GM19467 (cell line): ENCODE results near the gene IL31RA.
"Not testable (repeated sequence)": the region's sequence is repeated elsewhere in the genome, so short reads cannot be mapped to it uniquely, and the experiment has no call there.

Source experiments
- ATAC-seq: cut with Tn5 transposase; IDR thresholded peaks from one replicate; pipeline ENCODE4 v1.9.1; 2021; ENCODE audit warnings: mild to moderate bottlenecking, moderate library complexity; ENCODE audit not compliant: unreplicated experiment

The IL31RA gene

DNA sequence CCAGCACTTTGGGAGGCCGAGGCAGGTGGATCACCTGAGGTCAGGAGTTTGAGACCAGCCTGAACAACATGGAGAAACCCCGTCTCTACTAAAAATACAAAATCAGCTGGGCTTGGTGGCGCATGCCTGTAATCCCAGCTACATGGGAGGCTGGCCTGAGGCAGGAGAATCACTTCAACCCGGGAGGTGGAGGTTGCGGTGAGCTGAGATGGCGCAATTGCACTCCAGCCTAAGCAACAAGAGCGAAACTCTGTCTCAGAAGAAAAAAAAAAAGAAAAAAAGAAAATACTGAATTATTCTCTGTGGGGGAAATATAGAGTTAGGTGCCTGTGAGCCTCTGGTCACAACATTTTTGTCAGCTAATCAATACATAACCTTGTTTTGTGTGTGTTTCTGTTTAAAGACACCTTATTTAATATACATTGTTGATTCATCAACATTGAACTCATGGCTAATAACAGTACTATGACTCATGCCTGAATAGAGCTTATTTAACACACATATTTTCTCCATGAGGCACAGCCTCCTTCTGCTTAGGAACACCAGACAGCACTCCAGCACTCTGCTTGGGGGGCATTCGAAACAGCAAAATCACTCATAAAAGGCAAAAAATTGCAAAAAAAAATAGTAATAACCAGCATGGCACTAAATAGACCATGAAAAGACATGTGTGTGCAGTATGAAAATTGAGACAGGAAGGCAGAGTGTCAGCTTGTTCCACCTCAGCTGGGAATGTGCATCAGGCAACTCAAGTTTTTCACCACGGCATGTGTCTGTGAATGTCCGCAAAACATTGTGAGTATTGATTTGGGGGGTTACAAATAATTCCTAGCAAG, at the start of gene IL31RA:
IL31RA (plus strand) TSS at position 519 of the 836 bp plus-strand sequence; CDS start at position 733, 214 bp downstream.
- no peak for ATAC-seq

- not testable (repeated sequence) for ATAC-seq
Measured at GRCh38 chr5:55808814-55809213, 42.3 kb upstream of the IL31RA start.

DNA sequence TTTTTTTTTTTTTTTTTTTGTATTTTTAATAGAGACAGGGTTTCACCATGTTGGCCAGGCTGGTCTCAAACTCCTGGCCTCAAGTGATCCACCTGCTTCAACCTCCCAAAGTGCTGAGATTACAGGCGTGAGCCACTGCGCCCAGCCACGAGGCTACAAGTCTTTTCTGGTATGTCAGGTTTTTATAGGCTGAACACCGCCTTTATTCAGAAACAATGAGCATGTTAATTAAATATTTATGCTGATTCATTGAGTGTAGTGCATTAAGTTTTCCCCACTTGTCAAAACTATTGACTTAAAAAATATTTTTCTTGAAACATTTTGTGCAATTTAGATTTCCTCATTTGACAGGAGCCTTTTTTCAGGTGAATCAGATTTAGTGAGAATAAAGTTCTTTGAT, 35.2 kb upstream of the IL31RA start:
- not testable (repeated sequence) for ATAC-seq

DNA sequence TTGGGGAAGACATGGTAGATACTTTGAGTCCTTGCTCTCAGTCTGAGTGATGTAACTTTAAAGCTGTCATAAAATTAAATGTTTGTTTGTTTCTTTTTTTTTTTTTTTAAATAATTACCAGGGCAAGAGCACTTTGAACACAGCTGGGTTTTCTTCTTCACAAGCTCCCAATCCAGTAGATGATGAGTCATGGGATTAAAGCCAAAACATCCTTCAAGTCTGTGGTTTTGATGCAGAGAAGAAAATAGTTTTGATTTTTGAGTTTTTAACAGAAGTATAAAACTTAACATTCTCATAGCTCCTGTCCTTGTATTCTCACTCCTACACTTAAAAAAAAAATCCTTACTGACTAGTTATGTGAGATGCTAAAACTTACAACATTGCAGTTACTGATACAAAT, 34.8 kb upstream of the IL31RA start:
- no peak for ATAC-seq

DNA sequence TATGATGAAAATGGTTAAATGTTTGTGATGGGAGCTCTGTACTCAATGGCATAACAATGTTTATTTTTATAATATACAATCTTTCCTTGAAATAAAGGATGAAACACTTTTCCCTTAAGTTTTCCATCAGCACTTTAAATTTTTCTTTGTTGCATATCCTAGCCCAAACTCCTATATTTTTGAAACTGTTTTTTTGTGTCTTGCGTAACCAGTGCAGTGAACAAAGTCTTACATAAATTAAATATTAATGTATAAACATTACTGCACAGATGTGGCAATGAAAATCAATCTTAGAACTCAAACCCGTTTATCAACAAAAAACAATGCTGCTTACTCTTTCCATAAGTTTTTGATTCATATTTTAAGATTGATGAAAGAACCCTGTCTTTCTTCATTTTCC, 34.1 kb upstream of the IL31RA start:
- no peak for ATAC-seq

- no peak for ATAC-seq
Measured at GRCh38 chr5:55820488-55820887, 30.7 kb upstream of the IL31RA start.

DNA sequence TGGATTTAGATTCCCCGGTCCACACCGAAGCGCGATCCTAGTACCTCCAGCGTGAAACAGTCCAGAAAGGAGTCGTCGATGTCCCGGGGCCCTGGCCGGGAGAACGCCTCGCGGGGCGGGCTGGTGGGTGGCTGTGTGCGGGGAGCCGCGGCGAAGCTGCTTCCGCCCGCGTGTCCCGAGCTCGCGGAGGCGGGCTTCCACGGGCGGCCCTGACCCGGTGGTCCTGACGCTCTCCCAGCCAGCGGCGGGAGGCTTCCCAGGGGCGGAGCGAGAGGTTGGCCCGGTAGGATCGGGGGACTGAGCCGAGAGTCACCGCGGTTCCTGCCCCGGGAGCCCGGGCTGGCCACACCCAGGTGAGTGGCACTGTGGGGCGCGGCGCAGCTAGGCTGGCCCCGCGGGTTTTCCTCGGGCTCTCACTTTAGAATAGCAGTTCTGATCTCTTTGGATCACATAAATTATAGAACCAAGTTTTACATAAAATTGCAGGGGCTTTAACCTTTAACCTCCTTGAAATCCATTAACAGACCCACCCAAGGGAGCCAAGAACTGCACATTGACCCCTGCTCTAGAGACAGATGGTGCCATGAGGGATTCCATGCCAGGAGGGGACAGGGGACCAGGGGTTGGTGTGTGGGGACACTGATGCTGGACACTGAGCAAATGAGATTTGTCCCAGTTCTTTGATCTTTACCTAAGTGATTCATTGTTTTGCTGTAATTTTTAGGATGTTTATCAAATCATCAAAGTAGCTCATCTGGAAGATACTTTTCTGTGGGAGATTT, 29.2 kb upstream of the IL31RA start:
- ATAC-seq = no peak

DNA sequence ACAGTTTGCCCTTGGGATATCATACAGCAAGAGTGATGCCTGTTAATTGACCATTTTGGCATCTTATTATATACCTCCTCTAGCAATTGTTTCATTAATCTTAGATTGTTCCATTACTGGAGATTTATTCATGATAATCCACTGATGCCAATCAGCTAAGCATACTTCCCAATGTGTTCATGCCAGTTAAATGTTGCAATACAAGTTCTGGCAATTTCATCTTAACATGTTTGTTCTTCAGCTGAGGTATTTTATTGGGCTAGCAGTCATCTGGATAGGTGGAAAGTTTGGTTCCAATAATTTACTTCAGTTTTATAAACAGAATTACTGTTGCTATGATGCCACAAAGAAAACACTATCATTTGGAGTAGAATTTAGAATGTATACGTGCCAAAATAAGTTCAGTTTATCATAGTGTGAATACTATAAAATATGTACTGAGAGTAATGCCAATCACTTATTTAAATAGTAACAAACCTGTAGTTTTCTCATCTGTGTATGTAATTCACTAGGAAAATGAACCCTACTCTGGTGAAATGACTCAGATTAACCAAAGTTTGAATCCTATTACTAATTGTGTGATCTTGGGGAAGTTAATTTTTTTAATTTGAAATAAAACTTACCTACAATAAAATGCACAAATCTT, 27.9 kb upstream of the IL31RA start:
- ATAC-seq = no peak

DNA sequence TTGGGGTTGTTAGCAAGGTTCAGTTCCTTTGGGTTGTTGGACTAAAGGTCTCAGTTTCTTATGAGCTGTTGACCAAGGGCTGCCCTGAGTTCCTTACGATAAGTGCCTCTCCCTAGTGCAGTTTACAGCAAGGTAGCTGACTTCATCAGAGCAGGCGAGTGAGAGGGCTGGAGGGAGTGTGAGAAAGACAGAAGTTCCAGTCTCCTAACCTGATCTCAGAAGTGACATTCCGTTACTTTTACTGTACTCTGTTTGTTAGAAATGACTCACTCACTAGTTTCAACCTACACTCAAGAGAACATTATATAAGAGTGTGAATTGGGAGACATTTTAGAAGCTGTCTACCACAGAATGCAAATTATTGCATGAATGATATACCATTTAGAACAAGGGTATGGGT, 21.2 kb upstream of the IL31RA start:
- ATAC-seq = no peak

DNA sequence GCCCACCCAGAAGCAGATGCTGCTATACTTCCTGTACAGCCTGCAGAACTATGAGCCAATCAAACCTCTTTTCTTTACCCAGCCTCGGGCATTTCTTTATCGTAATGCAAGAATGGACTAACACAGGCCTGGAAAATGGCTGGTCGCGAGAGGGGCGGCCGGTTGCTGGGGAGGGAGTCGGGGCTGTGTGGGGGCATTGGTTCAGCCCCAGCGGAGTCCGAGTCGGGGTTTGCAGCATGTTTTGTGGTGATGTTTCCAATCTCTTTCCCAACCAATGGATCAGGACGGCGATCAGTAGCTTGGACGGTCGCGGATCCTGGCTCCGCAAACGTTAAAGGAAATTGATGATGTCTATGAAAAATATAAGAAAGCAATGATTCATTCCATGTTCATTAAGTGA, 18.7 kb upstream of the IL31RA start:
- ATAC-seq = no peak

DNA sequence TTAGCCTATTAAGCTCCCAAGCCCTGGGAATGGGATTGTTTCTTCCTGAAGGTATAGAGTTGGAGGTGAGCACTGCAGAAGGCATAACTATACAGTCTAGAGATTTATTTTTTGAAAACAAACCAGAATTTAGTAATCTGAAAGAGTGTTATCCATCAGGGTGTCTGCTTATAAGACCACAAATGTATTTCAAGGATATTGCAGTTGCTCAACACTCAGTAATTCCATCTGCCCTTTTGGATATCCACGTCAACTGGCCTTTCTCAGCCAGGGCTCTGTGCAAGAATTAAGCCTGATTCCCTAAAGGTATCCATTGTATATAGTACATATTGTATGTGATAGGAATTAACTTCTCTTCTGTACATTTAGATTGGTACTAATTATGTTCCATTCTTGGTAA, 15.0 kb upstream of the IL31RA start:
- no peak for ATAC-seq

- no peak for ATAC-seq
Measured at GRCh38 chr5:55841976-55842375, 9.2 kb upstream of the IL31RA start.

DNA sequence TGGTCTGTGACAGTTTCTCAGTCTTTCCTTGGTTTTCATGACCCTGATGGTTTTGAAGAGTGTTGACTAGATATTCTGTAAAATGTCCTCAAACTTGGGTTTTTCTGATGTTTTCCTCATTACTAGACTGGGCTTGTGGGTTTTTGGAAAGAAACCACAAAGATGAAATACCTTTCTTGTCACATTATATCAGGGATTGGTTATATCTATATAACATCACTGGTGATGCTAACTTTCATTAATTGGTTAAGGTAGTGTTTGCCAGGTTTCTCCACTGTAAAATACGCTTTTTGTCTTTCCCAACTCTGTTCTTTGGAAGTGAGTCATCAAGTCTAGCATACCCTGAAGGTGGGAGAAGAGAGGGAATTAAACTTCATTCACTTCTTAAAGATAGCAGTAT, 3.3 kb upstream of the IL31RA start:
- ATAC-seq = no peak

- ATAC-seq = no peak
Measured at GRCh38 chr5:55848783-55849182, 2.4 kb upstream of the IL31RA start.

DNA sequence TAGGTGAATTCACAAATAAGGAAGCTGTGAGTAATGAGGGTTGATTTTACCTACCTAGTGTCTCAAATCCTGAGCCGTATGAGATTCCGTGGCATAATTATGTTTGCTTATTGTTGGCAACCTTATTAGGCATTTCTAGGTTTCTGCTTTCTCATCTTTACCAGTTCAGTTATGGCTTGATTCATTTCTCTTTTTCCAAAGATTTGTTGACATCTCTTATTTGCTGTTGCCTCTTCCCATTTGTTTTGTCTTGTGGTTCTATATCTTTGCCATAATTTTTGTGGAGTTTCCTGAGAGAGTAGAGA, 470 bp downstream of the IL31RA start:
- no peak for ATAC-seq

DNA sequence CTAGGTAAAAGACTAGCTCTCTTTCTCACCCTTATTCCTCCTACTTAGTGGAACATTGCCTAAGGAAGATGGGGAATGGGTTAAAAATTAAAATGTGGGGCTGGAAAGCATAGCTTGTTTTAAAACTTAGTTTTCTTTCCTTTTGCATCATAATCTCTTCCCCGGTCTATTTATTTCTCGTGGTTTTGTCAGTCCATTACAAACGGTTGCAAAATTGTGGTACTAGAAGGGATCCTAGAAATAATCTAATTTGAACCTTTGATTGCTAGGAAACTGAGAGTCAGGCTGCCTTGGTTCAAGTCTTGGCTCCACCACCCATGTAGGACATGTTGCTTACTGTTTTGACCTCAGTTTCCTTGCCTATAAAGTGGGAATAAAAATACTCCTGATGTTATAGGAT, 1.3 kb downstream of the IL31RA start:
- ATAC-seq = no peak

DNA sequence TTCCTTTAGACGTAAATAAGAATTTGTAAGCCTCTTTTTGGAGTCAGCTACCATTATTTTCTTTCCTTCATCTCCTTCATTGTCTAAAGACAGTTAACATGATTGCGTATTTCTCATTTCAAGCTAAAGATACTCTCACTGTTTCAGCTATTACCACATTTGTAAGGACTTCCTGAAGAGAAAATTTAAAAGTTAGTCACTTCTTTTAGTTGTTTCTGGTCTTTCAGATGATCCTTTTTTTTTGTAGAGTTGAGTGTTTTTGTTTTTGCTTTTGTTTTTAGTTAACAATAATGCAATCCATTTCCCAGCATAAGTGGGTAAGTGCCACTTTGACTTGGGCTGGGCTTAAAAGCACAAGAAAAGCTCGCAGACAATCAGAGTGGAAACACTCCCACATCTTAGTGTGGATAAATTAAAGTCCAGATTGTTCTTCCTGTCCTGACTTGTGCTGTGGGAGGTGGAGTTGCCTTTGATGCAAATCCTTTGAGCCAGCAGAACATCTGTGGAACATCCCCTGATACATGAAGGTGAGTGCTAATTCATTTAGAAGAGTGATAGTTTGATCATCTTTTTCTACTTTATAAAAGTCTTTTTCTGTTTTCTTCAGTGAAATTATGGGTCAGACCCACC, 2.0 kb downstream of the IL31RA start:
- ATAC-seq = no peak

DNA sequence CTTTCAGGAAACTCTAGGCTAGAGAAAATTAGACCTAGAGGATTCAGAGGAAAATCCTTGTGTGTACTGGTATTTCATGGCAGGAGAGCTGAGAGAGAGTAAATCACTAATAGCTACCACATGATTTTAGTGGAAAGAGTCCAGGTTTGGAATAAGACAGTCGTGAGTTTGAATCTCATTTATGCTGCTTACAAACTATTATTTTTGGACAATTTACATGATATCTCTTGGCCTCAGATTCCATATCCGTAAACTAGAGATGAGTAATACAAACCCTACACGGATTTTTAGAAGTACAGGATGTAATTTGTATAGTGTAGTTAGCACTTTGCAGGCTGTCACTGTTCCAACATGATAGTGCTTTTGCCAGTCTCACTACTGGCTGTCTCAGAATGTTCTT, 2.7 kb downstream of the IL31RA start:
- ATAC-seq = no peak

- ATAC-seq = no peak
Measured at GRCh38 chr5:55855509-55855908, 4.4 kb downstream of the IL31RA start.

DNA sequence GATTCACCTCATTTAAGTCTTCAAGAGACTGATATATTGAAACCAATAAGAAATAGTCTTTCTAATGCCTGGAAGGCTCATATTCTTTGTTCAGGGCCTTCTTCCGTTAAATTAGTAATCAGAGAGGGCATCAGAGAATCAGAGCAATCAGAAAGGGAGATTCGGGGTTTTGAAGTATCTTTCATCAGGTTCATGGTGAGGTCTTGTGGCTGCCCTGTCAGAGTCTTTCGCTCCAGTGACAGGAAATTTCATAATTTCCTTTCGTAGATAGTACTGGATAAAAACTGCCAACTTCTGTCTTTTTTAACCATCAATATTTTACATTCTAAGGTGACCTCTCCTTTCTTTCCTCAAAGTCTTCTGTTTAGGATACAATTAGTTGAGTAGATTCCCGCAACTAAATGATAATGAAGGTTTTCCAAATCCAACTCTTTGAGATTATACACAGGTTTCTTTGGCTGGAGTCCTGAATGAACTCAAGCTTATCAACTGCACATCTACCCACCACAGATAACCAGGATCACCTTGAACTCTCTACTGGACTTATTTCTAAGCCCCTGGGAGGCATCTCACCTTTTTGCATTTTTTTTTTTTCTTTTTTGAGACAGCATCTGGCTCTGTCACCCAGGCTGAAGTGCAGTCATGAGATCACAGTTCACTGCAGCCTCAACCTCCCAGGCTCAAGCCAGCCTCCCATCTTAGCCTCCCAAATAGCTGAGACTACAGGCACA, 5.5 kb downstream of the IL31RA start:
- ATAC-seq = no peak

DNA sequence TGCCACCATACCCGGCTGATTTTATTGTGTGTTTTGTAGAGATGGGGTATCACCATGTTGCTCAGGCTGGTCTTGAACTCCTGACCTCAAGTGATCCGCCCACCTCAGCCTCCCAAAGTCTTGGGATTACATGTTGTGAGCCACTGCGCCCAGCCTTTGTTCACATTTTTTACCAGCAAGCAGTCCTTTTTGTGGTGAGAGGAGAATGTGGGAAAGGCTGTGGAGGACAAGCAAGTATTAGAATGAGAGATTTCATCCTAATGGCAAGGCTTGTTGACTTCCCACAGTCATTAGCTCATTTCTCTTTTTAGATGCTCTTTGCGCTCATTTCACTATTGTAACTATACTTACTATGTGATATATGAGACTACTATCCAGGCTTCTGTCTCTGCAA, 6.1 kb downstream of the IL31RA start:
- no peak for ATAC-seq
